Urinary bladder (tissue), 4 donors: ENCODE measurements around the gene ADARB2. TPM values are rescaled to one million over a fixed set of nuclear protein-coding genes. Genes with fewer than 3 reads are reported as not detected.

Source experiments
- DNase-seq: peaks from one replicate; pipeline ENCODE4 v3.0.0-alpha.2; 2015; ENCODE audit errors: extremely low spot score
- H3K27ac ChIP-seq: one replicate; pipeline ENCODE4 v1.5.1; 2013; ENCODE audit warnings: low read depth, mild to moderate bottlenecking, moderate library complexity
- H3K36me3 ChIP-seq: one replicate; pipeline ENCODE4 v1.6.1; 2013; ENCODE audit warnings: mild to moderate bottlenecking, moderate library complexity; ENCODE audit not compliant: insufficient read depth
- H3K4me1 ChIP-seq: one replicate; pipeline ENCODE4 v1.6.1; 2013; ENCODE audit warnings: mild to moderate bottlenecking, moderate library complexity; ENCODE audit not compliant: insufficient read depth
- H3K4me3 ChIP-seq: one replicate; pipeline ENCODE4 v1.5.1; 2013; ENCODE audit warnings: low read depth, low read length
- WGBS: extraction: QIAGEN DNeasy Blood & Tissue Kit; methylation state at CpG from one replicate; pipeline ENCODE4 v1.1.7; 2013; 5-methylcytosine and 5-hydroxymethylcytosine counted together
- polyA plus RNA-seq: library from polyadenylated mRNA; stranded (reverse); fragments of 200-250 nt; gene quantifications from one replicate; pipeline ENCODE4 v1.2.3, GENCODE V29; 2013
- total RNA-seq: library from RNA; depleted of rRNA; stranded (reverse); fragments of >200 nt; gene quantifications from one replicate; pipeline ENCODE4 v1.2.3, GENCODE V29; 2014
- donor health status: healthy with polysubstance abuse.
- donor health status: healthy.

ADARB2 gene
- total and polyA plus RNA-seq, 2 donors, result 0.26 to 1.0 TPM

- WGBS, result 83% methylated on average over 11 of the region's 11 CpGs
- no peak for DNase-seq
- H3K4me3 ChIP-seq, result no peak overlapping the region
Observed at GRCh38 chr10:1726861-1727260, 10.5 kb downstream of the ADARB2 start.

GRCh38 chr10:1724921-1725488 lies 12.3 kb downstream of the ADARB2 start:
- DNase-seq, result no peak
- Histone ChIP-seq H3K27ac (no peak overlapping the region), H3K36me3 (no peaks in the 10 kb centered on the region), H3K4me1 (no peaks in the 10 kb centered on the region), H3K4me3 (no peak overlapping the region)
- 87% methylated on average over 15 of the region's 15 CpGs for WGBS

More at GRCh38 chr10:1726861-1727260, 10.5 kb downstream of the ADARB2 start:
- no peaks in the 10 kb centered on the region for H3K36me3 ChIP-seq
- H3K4me1 ChIP-seq, result no peaks in the 10 kb centered on the region
- no peak overlapping the region for H3K27ac ChIP-seq

GRCh38 chr10:1716839-1717238 lies 20.5 kb downstream of the ADARB2 start:
- H3K27ac ChIP-seq, result no peak overlapping the region
- WGBS, result 76% methylated on average over 4 of the region's 4 CpGs
- no peaks in the 10 kb centered on the region for H3K36me3 ChIP-seq
- no peaks in the 10 kb centered on the region for H3K4me1 ChIP-seq
- DNase-seq, result no peak
- no peak overlapping the region for H3K4me3 ChIP-seq

- Histone ChIP-seq H3K27ac (no peak overlapping the region), H3K36me3 (no peaks in the 10 kb centered on the region), H3K4me1 (no peaks in the 10 kb centered on the region), H3K4me3 (no peak overlapping the region)
- WGBS, result 64% methylated on average over 18 of the region's 18 CpGs
- no peak for DNase-seq
Observed at GRCh38 chr10:1715821-1716220, 21.5 kb downstream of the ADARB2 start.

- no peak for DNase-seq
- Histone ChIP-seq H3K4me1 (no peaks in the 10 kb centered on the region), H3K4me3 (no peak overlapping the region), H3K27ac (no peak overlapping the region), H3K36me3 (no peaks in the 10 kb centered on the region)
- 91% methylated on average over 18 of the region's 18 CpGs for WGBS
Observed at GRCh38 chr10:1712944-1713671, 24.2 kb downstream of the ADARB2 start.

- WGBS, result 85% methylated on average over 5 of the region's 7 CpGs
- Histone ChIP-seq H3K4me1 (no peaks in the 10 kb centered on the region), H3K4me3 (no peak overlapping the region), H3K27ac (no peak overlapping the region), H3K36me3 (no peaks in the 10 kb centered on the region)
- no peak for DNase-seq
Observed at GRCh38 chr10:1712314-1712713, 25.0 kb downstream of the ADARB2 start.

GRCh38 chr10:1709161-1709560 lies 28.2 kb downstream of the ADARB2 start:
- DNase-seq, result peak; percentile 42
- no peak overlapping the region for H3K4me3 ChIP-seq
- H3K4me1 ChIP-seq, result no peaks in the 10 kb centered on the region
- H3K27ac ChIP-seq, result no peak overlapping the region
- H3K36me3 ChIP-seq, result no peaks in the 10 kb centered on the region
- WGBS, result 12% methylated on average over 2 of the region's 2 CpGs

- 49% methylated on average over 7 of the region's 7 CpGs for WGBS
- Histone ChIP-seq H3K36me3 (no peaks in the 10 kb centered on the region), H3K4me3 (no peak overlapping the region), H3K4me1 (no peaks in the 10 kb centered on the region), H3K27ac (no peak overlapping the region)
- DNase-seq, result no peak
Observed at GRCh38 chr10:1708746-1709145, 28.6 kb downstream of the ADARB2 start.

GRCh38 chr10:1706711-1707110 lies 30.6 kb downstream of the ADARB2 start:
- H3K27ac ChIP-seq, result no peak overlapping the region
- DNase-seq, result no peak
- 42% methylated on average over 6 of the region's 6 CpGs for WGBS
- H3K4me3 ChIP-seq, result no peak overlapping the region
- H3K36me3 ChIP-seq, result no peaks in the 10 kb centered on the region
- no peaks in the 10 kb centered on the region for H3K4me1 ChIP-seq

GRCh38 chr10:1706256-1706655 lies 31.1 kb downstream of the ADARB2 start:
- no peak overlapping the region for H3K27ac ChIP-seq
- DNase-seq, result no peak

GRCh38 chr10:1698185-1698584 lies 39.1 kb downstream of the ADARB2 start:
- no peaks in the 10 kb centered on the region for H3K36me3 ChIP-seq
- H3K4me3 ChIP-seq, result no peak overlapping the region
- no peaks in the 10 kb centered on the region for H3K4me1 ChIP-seq
- DNase-seq, result no peak
- no peak overlapping the region for H3K27ac ChIP-seq
- WGBS, result 83% methylated on average over 8 of the region's 8 CpGs

More at GRCh38 chr10:1706256-1706655, 31.1 kb downstream of the ADARB2 start:
- no peaks in the 10 kb centered on the region for H3K36me3 ChIP-seq
- H3K4me3 ChIP-seq, result no peak overlapping the region
- WGBS, result 92% methylated on average over 3 of the region's 3 CpGs
- no peaks in the 10 kb centered on the region for H3K4me1 ChIP-seq

GRCh38 chr10:1696106-1696505 lies 41.2 kb downstream of the ADARB2 start:
- Histone ChIP-seq H3K27ac (no peak overlapping the region), H3K36me3 (no peaks in the 10 kb centered on the region), H3K4me3 (no peak overlapping the region), H3K4me1 (no peaks in the 10 kb centered on the region)
- DNase-seq, result no peak
- 90% methylated on average over 6 of the region's 6 CpGs for WGBS

GRCh38 chr10:1690086-1690485 lies 47.2 kb downstream of the ADARB2 start:
- H3K36me3 ChIP-seq, result no peaks in the 10 kb centered on the region

GRCh38 chr10:1688531-1688930 lies 48.8 kb downstream of the ADARB2 start:
- Histone ChIP-seq H3K36me3 (no peaks in the 10 kb centered on the region), H3K27ac (no peak overlapping the region), H3K4me1 (no peaks in the 10 kb centered on the region), H3K4me3 (no peak overlapping the region)
- WGBS, result 73% methylated on average over 7 of the region's 7 CpGs
- no peak for DNase-seq

More at GRCh38 chr10:1690086-1690485, 47.2 kb downstream of the ADARB2 start:
- Histone ChIP-seq H3K4me1 (no peaks in the 10 kb centered on the region), H3K4me3 (no peak overlapping the region), H3K27ac (no peak overlapping the region)
- DNase-seq, result no peak
- WGBS, result 68% methylated on average over 5 of the region's 5 CpGs
